Skeletal muscle tissue (tissue), 5 donors: ENCODE data around the gene SRP9. TPM values are rescaled to one million over a fixed set of nuclear protein-coding genes. Genes with fewer than 3 reads are reported as not detected.
A peak's percentile ranks its signal among the peaks of the same experiment; 100 is the strongest.
"Not testable (repeated sequence)": the region's sequence is repeated elsewhere in the genome, so short reads cannot be mapped to it uniquely, and the experiment has no call there.

ENCODE experiments used
- H3K27ac ChIP-seq: one replicate; pipeline ENCODE4 v1.7.0; 2013; ENCODE audit warnings: mild to moderate bottlenecking, low read depth, low read length, inconsistent platforms
- H3K27me3 ChIP-seq, 3 donors: one replicate each; pipeline ENCODE4 v1.7.0; 2013; ENCODE audit warnings: low read length in 3 of 3; ENCODE audit not compliant: control insufficient read depth in 3 of 3, insufficient read depth in 3 of 3
- H3K36me3 ChIP-seq, 3 donors: one replicate each; pipeline ENCODE4 v1.7.0; 2013; ENCODE audit warnings: low read length in 3 of 3; ENCODE audit not compliant: control insufficient read depth in 3 of 3, insufficient read depth in 3 of 3
- H3K4me1 ChIP-seq, 3 donors: one replicate each; pipeline ENCODE4 v1.7.0; 2013; ENCODE audit warnings: low read length in 3 of 3, mild to moderate bottlenecking in 3 of 3; ENCODE audit not compliant: control insufficient read depth in 3 of 3, insufficient read depth in 3 of 3
- H3K4me3 ChIP-seq, 3 donors: one replicate each; pipeline ENCODE4 v1.7.0; 2013; ENCODE audit warnings: low read length in 3 of 3
- H3K9ac ChIP-seq, 3 donors: one replicate each; pipeline ENCODE4 v1.7.0; 2013; ENCODE audit warnings: low read length in 3 of 3, mild to moderate bottlenecking in 3 of 3, moderate library complexity in 2 of 3, low read depth in 1 of 3
- H3K9me3 ChIP-seq, 3 donors: one replicate each; pipeline ENCODE4 v1.7.0; 2013; ENCODE audit warnings: low read length in 3 of 3; ENCODE audit not compliant: control insufficient read depth in 3 of 3
- small RNA-seq: library from RNA; depleted of rRNA; stranded (forward); fragments of <200 nt; gene quantifications from one replicate; pipeline ENCODE3, GENCODE V24; 2014
- total RNA-seq: library from RNA; depleted of rRNA; stranded (reverse); fragments of >200 nt; gene quantifications from one replicate; pipeline ENCODE4 v1.2.3, GENCODE V29; 2014
- donor health status: Osteomylitis.

SRP9 gene
- total RNA-seq, 1 donor from 2014 or later, result 139 TPM

GRCh38 chr1:225834417-225835329 is 57.0 kb downstream of the SRP9 start:
- H3K27me3 ChIP-seq, result no peaks in the 10 kb centered on the region
- no peaks in the 10 kb centered on the region for H3K9me3 ChIP-seq
- H3K4me3 ChIP-seq, result no peak overlapping the region
- peaks cover 8 to 17% (median 10%) of the 10 kb centered on the region in 3 donors for H3K4me1 ChIP-seq
- peaks cover 32 to 64% (median 34%) of the 10 kb centered on the region in 3 donors for H3K36me3 ChIP-seq
- no peak overlapping the region for H3K9ac ChIP-seq
- H3K27ac ChIP-seq, result peak overlapping the region; percentile 64

- H3K36me3 ChIP-seq, result peaks cover 40 to 65% (median 45%) of the 10 kb centered on the region in 3 donors
- no peaks in the 10 kb centered on the region for H3K9me3 ChIP-seq
- peaks cover 8 to 17% (median 10%) of the 10 kb centered on the region in 3 donors for H3K4me1 ChIP-seq
- no peak overlapping the region for H3K27ac ChIP-seq
- peak overlapping the region in 1 of 3 donors; percentile 43 for H3K9ac ChIP-seq
- no peaks in the 10 kb centered on the region for H3K27me3 ChIP-seq
- H3K4me3 ChIP-seq, result no peak overlapping the region
Measured at GRCh38 chr1:225835856-225836255, 58.2 kb downstream of the SRP9 start.

DNA sequence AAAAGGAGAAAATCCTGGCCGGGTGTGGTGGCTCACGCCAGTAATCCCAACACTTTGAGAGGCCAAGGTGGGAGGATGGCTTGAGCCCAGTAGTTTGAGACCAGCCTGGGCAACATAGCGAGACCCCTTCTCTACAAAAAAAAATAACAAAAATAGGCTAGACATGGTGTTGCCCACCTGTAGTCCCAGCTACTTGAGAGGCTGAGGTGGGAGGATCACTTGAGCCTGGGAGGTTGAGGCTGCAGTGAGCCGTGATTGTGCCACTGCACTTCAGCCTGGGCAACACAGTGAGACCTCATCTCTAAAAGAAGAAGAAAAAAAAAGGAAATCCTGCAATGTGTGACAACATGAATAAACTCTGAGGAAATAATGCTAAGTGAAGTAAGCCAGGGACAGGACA is 58.7 kb downstream of the SRP9 start:
- H3K27ac ChIP-seq, H3K9ac ChIP-seq: not testable (repeated sequence)

GRCh38 chr1:225838793-225839192 is 61.2 kb downstream of the SRP9 start:
- Histone ChIP-seq H3K9ac (no peak overlapping the region), H3K27me3 (no peaks in the 10 kb centered on the region), H3K4me1 (peaks cover 8 to 17% (median 10%) of the 10 kb centered on the region in 3 donors), H3K4me3 (no peak overlapping the region), H3K27ac (no peak overlapping the region), H3K9me3 (no peaks in the 10 kb centered on the region), H3K36me3 (peaks cover 43 to 65% (median 46%) of the 10 kb centered on the region in 3 donors)

More for the DNA sequence above, 58.7 kb downstream of the SRP9 start:
- H3K9me3 ChIP-seq, H3K4me3 ChIP-seq, H3K27me3 ChIP-seq: not testable (repeated sequence)
- H3K4me1 ChIP-seq, result peaks cover 8 to 17% (median 10%) of the 10 kb centered on the region in 3 donors
- peaks cover 37 to 63% (median 48%) of the 10 kb centered on the region in 3 donors for H3K36me3 ChIP-seq

Small RNAs within 50 kb of the gene (small RNA-seq; reads per million reads assigned to genes)
- not detected for gene RNU6-1304P

Other genes with a start within 250 kb of the SRP9 start
- 38.6 TPM for gene ENAH, start 124.7 kb upstream of the SRP9 start, total RNA-seq
- gene EPHX1, start 32.3 kb downstream of the SRP9 start, total RNA-seq, result 13.0 TPM
- gene TMEM63A, start 104.6 kb downstream of the SRP9 start, total RNA-seq, result 12.0 TPM
- 0.52 TPM for gene LEFTY1, start 111.3 kb downstream of the SRP9 start, total RNA-seq
- 17.7 TPM for gene PYCR2, start 146.4 kb downstream of the SRP9 start, total RNA-seq
- gene LEFTY2, start 163.4 kb downstream of the SRP9 start, total RNA-seq, result 2.1 TPM
- 28.2 TPM for gene SDE2, start 221.5 kb downstream of the SRP9 start, total RNA-seq